C4-2B (cell line): Measurements from ENCODE around the gene TMEM178B.

Source experiments
- H3K27ac ChIP-seq: fragments of 450-650 bp; 2 replicates; pipeline ENCODE4 v1.5.1; 2017
- CTCF ChIP-seq: fragments of 450-650 bp; conservative IDR thresholded peaks from 2 replicates; pipeline ENCODE4 v1.5.1; 2017; ENCODE audit warnings: mild to moderate bottlenecking
- ZFX ChIP-seq: fragments of 450-650 bp; IDR thresholded peaks from 2 replicates; pipeline ENCODE4 v1.6.1; 2017

Gene TMEM178B

GRCh38 chr7:141203586-141203985, 129.7 kb downstream of the TMEM178B start:
- TF ChIP-seq CTCF (no peak), ZFX (no peak)
- no peak overlapping the region for H3K27ac ChIP-seq

- no peak for TF ChIP-seq CTCF
- no peak for TF ChIP-seq ZFX
- no peak overlapping the region for H3K27ac ChIP-seq
These were observed 133.8 kb downstream of the TMEM178B start for GRCh38 chr7:141207661-141208060.

- no peak for TF ChIP-seq CTCF
- TF ChIP-seq ZFX = no peak
- H3K27ac ChIP-seq = no peak overlapping the region
These were observed 134.7 kb downstream of the TMEM178B start for GRCh38 chr7:141208539-141208938.

- no peak overlapping the region for H3K27ac ChIP-seq
- no peak for TF ChIP-seq CTCF
- no peak for TF ChIP-seq ZFX
These were observed 135.6 kb downstream of the TMEM178B start for GRCh38 chr7:141209454-141209853.

- no peak overlapping the region for H3K27ac ChIP-seq
- no peak for TF ChIP-seq ZFX
- TF ChIP-seq CTCF = no peak
These were observed 137.0 kb downstream of the TMEM178B start for GRCh38 chr7:141210862-141211261.

- H3K27ac ChIP-seq = no peak overlapping the region
- TF ChIP-seq CTCF = no peak
These were observed 139.4 kb downstream of the TMEM178B start for GRCh38 chr7:141213226-141213625.

GRCh38 chr7:141217938-141218337, 144.1 kb downstream of the TMEM178B start:
- TF ChIP-seq CTCF (no peak), ZFX (no peak)
- H3K27ac ChIP-seq = no peak overlapping the region
